HFFc6 (cell line): ENCODE results near the gene EPDR1. TPM values are rescaled to one million over a fixed set of nuclear protein-coding genes. Genes with fewer than 3 reads are reported as not detected.

Experiments used
- DNase-seq: peaks from one replicate; pipeline ENCODE4 v3.0.0-alpha.2; 2018
- H3K27ac Mint-ChIP-seq: 2 replicates; pipeline ENCODE4 v1.8.0; 2020; ENCODE audit warnings: mild to moderate bottlenecking, mixed read lengths
- H3K27me3 Mint-ChIP-seq: 2 replicates; pipeline ENCODE4 v1.8.0; 2021; ENCODE audit warnings: mild to moderate bottlenecking, moderate library complexity, mixed read lengths; ENCODE audit not compliant: insufficient read depth
- H3K36me3 Mint-ChIP-seq: 2 replicates; pipeline ENCODE4 v1.8.0; 2021; ENCODE audit warnings: low read depth, mixed read lengths
- H3K4me1 Mint-ChIP-seq: 2 replicates; pipeline ENCODE4 v1.8.0; 2020; ENCODE audit warnings: low read depth, mixed read lengths
- H3K4me3 Mint-ChIP-seq: 2 replicates; pipeline ENCODE4 v1.8.0; 2020; ENCODE audit warnings: mild to moderate bottlenecking, moderate library complexity, mixed read lengths
- H3K9me3 Mint-ChIP-seq: 2 replicates; pipeline ENCODE4 v1.8.0; 2020; ENCODE audit warnings: mild to moderate bottlenecking, mixed read lengths
- CTCF ChIP-seq: fragments of 200-600 bp; sonication (generic); IDR thresholded peaks from 2 replicates; pipeline ENCODE4 v1.5.0; 2021; ENCODE audit warnings: antibody characterized with exemption, mild to moderate bottlenecking
- total RNA-seq, 6 experiments: library from RNA; stranded (reverse); fragmentation: NEBNext Ultra II Directional; extraction: Animal tissue kit (Norgen Biotek cat#: 25700); gene quantifications; 2 replicates in 1 of 6; 3 replicates in 5 of 6; pipeline ENCODE4 v1.2.3, GENCODE V29; 2021

Gene EPDR1
- total RNA-seq, 6 experiments from 2014 or later: not detected

GRCh38 chr7:37982423-37982822 is 62.0 kb downstream of the EPDR1 start:
- no peaks in the 10 kb centered on the region for H3K4me1 Mint-ChIP-seq
- no peak for DNase-seq
- TF ChIP-seq CTCF: no peak
- H3K27ac Mint-ChIP-seq: no peak overlapping the region
- no peaks in the 10 kb centered on the region; the same call in 1 of the 2 replicates for H3K36me3 Mint-ChIP-seq
- H3K9me3 Mint-ChIP-seq: peaks cover 50% of the 10 kb centered on the region
- no peak overlapping the region for H3K4me3 Mint-ChIP-seq
- H3K27me3 Mint-ChIP-seq: peaks cover 2% of the 10 kb centered on the region

GRCh38 chr7:37984750-37985390 is 64.4 kb downstream of the EPDR1 start:
- no peak for DNase-seq
- no peak for TF ChIP-seq CTCF
- H3K27me3 Mint-ChIP-seq: peaks cover 2% of the 10 kb centered on the region
- H3K27ac Mint-ChIP-seq: no peak overlapping the region
- no peaks in the 10 kb centered on the region for H3K36me3 Mint-ChIP-seq
- H3K4me1 Mint-ChIP-seq: no peaks in the 10 kb centered on the region
- no peak overlapping the region for H3K4me3 Mint-ChIP-seq
- peaks cover 47% of the 10 kb centered on the region for H3K9me3 Mint-ChIP-seq

GRCh38 chr7:37986908-37987330 is 66.5 kb downstream of the EPDR1 start:
- no peaks in the 10 kb centered on the region for H3K4me1 Mint-ChIP-seq
- DNase-seq: no peak
- no peaks in the 10 kb centered on the region for H3K36me3 Mint-ChIP-seq
- TF ChIP-seq CTCF: no peak
- peaks cover 2% of the 10 kb centered on the region for H3K27me3 Mint-ChIP-seq
- no peak overlapping the region for H3K27ac Mint-ChIP-seq
- peaks cover 57% of the 10 kb centered on the region for H3K9me3 Mint-ChIP-seq
- H3K4me3 Mint-ChIP-seq: no peak overlapping the region

GRCh38 chr7:37987732-37988131 is 67.3 kb downstream of the EPDR1 start:
- no peak for TF ChIP-seq CTCF
- H3K27ac Mint-ChIP-seq: no peak overlapping the region
- peaks cover 2% of the 10 kb centered on the region for H3K27me3 Mint-ChIP-seq
- no peaks in the 10 kb centered on the region for H3K4me1 Mint-ChIP-seq
- H3K36me3 Mint-ChIP-seq: no peaks in the 10 kb centered on the region; the same call in 1 of the 2 replicates
- H3K9me3 Mint-ChIP-seq: peaks cover 49% of the 10 kb centered on the region
- H3K4me3 Mint-ChIP-seq: no peak overlapping the region
- DNase-seq: no peak

GRCh38 chr7:37988721-37989650 is 68.5 kb downstream of the EPDR1 start:
- Mint-ChIP-seq H3K36me3 (no peaks in the 10 kb centered on the region; the same call in 1 of the 2 replicates), H3K9me3 (peaks cover 37% of the 10 kb centered on the region), H3K4me1 (no peaks in the 10 kb centered on the region), H3K27me3 (no peaks in the 10 kb centered on the region), H3K4me3 (no peak overlapping the region), H3K27ac (no peak overlapping the region)
- TF ChIP-seq CTCF: no peak
- no peak for DNase-seq
